ENCODE data around the gene MID1.

MID1 gene

GRCh38 chrX:10444204-10444603, 176.2 kb downstream of the MID1 start:
- no peak for DNase-seq (ENCODE audit: low read depth in 2 of 2)

DNA sequence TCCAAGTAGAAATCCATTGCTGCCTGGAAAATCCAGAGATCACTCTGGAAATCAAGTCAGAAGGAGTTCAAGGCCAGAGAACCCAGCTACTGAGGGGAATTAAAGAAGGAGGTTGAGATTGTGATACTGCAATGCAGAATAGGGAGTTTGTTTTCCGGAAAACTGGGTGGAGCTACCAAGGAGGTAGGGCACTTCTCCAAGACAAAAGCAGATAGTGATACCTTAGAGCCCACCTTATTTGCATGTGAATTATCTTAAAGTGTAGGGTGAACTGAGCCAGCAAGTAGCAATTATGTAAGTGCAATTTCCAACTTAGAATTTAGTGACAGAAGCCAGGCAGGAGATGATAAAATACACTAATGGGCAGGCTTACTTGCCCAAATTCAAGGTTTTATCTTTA, 178.9 kb downstream of the MID1 start:
- no peak for DNase-seq (ENCODE audit: low read depth in 2 of 2)

DNA sequence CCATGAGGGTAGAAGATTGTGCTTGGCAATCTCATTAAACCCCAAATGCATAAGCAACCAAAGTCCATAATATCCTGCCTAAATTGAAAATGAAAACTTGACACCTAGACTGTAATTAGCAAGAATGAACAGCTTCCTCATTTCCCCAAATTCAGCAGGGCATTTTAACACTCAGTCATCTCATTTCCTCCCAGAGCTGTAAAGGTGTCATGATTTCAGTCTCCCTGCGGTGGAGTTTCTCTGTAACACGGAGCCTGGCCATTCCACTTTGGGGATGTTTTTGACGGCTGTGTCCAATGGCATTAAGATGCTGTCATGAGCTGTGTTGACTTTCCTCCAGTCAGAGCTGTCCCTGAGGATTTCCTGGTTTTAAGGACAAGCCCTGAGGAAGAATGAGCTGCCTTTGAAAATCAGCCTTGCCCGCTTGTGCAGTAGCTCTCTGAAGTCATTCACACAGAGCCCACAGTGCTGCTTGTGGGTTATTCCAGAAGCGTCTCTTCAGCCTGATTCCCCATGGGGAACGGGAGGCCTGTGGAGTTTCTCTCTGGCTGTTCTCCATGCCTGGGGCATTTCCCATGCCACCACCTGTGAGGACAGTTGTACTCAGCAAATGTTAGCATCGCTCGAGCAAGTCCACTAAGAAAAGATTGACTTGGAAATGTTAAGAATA, 187.0 kb downstream of the MID1 start:
- DNase-seq (ENCODE audit: low read depth in 2 of 2), result no peak

DNA sequence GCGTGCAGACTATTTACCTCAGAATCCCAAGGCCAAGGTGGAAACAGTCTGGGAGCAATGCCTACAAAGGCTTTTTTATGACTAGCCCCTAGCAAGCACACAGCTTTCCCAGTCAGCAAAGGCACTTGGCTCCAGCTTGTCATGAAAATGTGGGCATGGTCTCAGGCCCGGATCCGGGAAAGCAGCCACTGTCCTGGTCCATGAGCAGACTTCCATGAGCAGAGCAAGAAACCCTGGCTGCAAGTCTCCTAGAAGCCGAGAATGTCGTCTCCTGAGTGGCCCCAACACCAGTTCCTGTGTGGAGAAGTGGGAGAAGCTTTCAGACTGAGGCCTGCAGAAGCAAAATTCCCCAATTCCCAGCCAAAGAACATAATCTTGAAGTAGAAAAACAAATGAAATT, 190.5 kb downstream of the MID1 start:
- no peak for DNase-seq (ENCODE audit: low read depth in 2 of 2)

- DNase-seq (ENCODE audit: low read depth in 2 of 2), result no peak
These were observed 193.1 kb downstream of the MID1 start for GRCh38 chrX:10427249-10427648.

DNA sequence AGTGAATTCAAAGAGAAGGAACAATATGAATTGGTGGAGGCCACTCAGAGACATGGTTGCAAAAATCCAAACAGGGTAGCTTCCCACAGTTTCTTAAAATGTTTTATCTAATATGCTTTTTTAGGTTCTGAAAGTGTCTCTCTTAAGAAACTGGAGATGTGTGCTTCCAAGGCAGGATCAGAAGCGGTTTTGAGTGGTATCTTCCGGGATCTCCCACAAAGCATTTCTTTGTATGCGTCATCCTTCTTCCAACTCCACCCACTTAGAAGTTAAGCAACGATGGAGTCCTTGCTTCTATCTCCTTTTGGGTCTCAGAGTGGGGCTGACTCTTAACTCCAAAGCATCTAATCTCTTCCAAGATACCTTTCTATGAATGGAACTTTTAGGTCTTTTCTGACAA, 196.7 kb downstream of the MID1 start:
- DNase-seq (ENCODE audit: low read depth in 2 of 2), result no peak

GRCh38 chrX:10420134-10420533, 200.3 kb downstream of the MID1 start:
- no peak for DNase-seq (ENCODE audit: low read depth in 2 of 2)

DNA sequence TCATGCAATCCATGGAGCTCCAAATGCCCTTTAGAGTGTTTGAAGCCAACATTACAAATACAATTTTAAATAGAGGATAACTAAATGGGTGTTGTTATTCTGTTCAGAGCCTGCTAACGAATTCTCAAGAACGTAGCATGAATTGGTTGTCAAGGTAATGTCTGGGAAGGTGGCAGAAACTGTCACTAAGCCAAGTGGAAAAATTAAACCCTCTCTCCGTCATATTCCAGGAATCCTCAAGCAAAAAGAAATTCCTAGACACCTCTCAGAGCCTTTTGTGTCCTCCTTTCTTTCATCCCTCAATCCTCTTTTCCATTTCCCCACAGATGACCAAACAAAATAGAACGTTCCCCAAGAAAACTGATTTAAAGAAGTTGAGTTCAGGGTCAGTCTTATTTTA, 204.0 kb downstream of the MID1 start:
- no peak for DNase-seq (ENCODE audit: low read depth in 2 of 2)

- DNase-seq (ENCODE audit: low read depth in 2 of 2), result no peak
These were observed 204.9 kb downstream of the MID1 start for GRCh38 chrX:10415306-10416001.

GRCh38 chrX:10414862-10415261, 205.5 kb downstream of the MID1 start:
- no peak for DNase-seq (ENCODE audit: low read depth in 2 of 2)

DNA sequence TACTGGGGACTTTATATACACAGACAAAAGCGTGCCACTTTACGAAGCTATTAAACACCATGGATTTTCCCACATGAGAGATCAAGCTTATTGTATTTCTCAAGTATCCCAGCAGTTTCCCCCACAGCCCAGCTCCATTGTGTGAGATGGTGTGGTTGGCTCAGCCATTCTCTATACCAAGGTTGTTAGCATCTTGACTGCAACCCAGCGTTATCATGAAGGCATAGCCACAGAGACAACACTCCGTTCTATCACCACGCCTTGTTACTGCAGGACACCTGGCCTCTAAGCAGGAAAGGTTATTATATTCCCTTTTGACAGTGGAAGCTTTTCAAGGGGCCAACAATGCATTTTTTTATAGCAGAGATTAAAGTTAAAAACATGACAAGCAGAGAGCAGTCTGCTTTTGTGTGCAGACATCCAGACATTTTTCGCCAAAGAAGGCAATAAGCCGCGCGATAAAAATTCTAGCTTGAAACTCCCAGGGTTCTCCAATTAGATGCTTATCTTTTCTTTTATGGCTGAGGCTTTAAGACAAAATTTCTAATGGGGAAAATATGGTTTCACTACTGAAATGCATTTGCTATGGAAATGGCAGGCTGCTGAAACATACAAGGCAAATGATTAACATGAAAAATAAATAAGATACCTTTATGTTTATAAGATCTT, 206.1 kb downstream of the MID1 start:
- no peak for DNase-seq (ENCODE audit: low read depth in 2 of 2)

DNA sequence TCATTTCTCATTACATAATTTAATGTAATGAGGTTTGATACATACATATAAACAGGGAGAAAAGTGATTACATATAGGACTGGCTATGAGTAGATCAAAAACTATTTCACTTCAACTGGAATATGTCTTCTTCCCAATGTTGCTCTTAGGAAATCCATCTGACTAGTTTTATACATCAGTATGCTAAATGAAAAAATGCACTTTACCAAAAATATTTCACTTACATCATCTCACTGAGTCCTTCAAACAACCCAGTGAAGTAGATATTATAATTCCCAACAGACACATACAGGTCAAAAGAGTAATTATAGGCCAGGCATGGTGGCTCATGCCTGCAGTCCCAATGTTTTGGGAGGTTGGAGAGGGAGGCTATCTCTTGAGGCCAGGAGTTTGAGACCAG, 215.9 kb downstream of the MID1 start:
- no peak for DNase-seq (ENCODE audit: low read depth in 2 of 2)

- DNase-seq (ENCODE audit: low read depth in 2 of 2), result no peak
These were observed 219.1 kb downstream of the MID1 start for GRCh38 chrX:10401239-10401638.

DNA sequence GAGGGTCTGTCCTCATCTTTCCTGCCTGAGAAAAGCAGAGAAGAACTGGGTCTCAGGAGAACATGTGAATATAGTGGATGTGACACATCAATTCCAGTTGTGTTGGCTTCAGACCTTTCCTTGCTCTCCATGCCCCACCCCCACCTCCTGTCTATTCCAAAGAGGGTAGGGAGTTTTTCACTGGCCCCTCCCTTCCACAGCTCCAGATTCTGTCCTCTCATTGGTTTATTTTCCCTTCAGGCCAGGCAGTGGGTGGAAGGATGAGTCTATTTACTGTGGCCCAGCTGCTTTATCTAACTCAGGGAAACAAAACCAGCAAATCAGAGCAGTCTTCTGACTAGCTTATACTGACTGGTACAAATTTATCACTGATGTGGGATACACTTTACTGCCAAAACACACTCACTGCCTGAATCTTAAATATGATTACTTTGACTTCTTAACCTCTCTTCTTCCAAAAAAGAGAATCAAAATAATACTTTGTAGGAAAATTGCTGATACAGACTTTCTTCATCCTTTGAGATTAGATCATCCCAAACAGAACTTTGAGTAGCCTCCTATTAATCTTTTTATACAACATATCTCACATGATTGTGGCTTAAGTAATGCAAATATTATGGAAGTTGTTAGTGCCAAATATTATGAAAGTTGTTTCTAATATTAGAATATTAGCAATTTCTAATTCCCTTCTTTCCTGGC, 221.2 kb downstream of the MID1 start:
- no peak for DNase-seq (ENCODE audit: low read depth in 2 of 2)

DNA sequence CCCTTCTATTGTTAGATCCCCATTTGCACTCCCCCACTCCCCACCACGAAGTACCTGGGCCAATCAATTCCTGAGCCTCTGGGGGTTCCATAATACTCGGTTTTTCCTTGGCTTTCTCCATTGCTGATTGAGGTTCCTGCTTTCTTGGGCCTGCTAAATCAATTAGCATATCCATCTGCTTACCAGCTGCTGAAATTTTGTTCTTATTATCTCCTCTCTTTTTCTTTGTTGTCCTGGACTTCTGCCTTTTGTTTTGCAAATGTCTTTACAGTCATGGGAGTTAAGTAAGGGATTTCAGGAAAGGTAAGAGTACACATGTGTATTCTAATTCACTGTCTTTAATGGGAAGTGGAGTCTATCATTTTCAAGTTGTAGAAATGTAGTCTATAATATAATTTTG, 222.2 kb downstream of the MID1 start:
- no peak for DNase-seq (ENCODE audit: low read depth in 2 of 2)

DNA sequence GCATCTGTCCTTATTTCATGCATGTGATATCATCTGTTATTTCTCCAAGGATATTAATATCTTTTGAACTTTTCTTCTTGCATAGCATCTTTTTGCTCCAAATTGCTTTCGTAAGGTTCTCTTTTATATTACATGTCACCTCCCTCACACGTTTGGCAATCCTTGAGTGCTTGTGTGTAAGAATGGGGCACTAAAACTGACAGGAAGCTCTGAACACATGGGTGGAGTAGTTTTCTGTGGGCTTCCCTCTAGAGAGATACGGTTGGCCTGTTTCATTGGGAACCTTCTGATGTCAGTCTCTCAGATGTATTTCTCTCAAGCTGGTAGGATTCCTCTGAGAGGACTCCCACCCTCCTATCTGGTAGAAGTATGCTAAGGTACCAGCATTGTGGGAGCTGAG, 223.0 kb downstream of the MID1 start:
- no peak for DNase-seq (ENCODE audit: low read depth in 2 of 2)

- no peak for DNase-seq (ENCODE audit: low read depth in 2 of 2)
These were observed 224.7 kb downstream of the MID1 start for GRCh38 chrX:10395643-10396042.
